WTC11 (cell line): ENCODE results near the gene NCKAP5.

Experiments
- CREB1 ChIP-seq: sonication (generic); formaldehyde crosslinking; IDR thresholded peaks from 2 replicates; pipeline ENCODE4 v1.8.0; 2023; ENCODE audit warnings: mild to moderate bottlenecking, missing genetic modification reagents
- CTCF ChIP-seq: fragments of 200-600 bp; IDR thresholded peaks from 2 replicates; pipeline ENCODE4 v1.8.0; 2022; ENCODE audit warnings: antibody characterized with exemption
- ESRRA ChIP-seq: sonication (generic); formaldehyde crosslinking; IDR thresholded peaks from 2 replicates; pipeline ENCODE4 v1.8.1; 2022; ENCODE audit warnings: mild to moderate bottlenecking, missing genetic modification reagents, borderline replicate concordance
- ETV6 ChIP-seq: sonication (generic); formaldehyde crosslinking; IDR thresholded peaks from 2 replicates; pipeline ENCODE4 v1.8.1; 2022; ENCODE audit warnings: mild to moderate bottlenecking, missing genetic modification reagents
- JAZF1 ChIP-seq: fragments of 250-450 bp; sonication (Bioruptor Pico); IDR thresholded peaks from 2 replicates; pipeline ENCODE4 v1.9.0; 2021; ENCODE audit warnings: moderate library complexity, mild to moderate bottlenecking, inconsistent platforms
- JUN ChIP-seq: sonication (generic); formaldehyde crosslinking; IDR thresholded peaks from 2 replicates; pipeline ENCODE4 v1.8.0; 2023; ENCODE audit warnings: mild to moderate bottlenecking, missing genetic modification reagents
- MXD4 ChIP-seq: fragments of 250-450 bp; sonication (Bioruptor Pico); IDR thresholded peaks from 2 replicates; pipeline ENCODE4 v1.8.0; 2021; ENCODE audit warnings: mild to moderate bottlenecking, moderate library complexity, borderline replicate concordance
- SMAD3 ChIP-seq: sonication (generic); formaldehyde crosslinking; IDR thresholded peaks from 2 replicates; pipeline ENCODE4 v1.8.0; 2022; ENCODE audit warnings: missing genetic modification reagents, mild to moderate bottlenecking, borderline replicate concordance
- USF2 ChIP-seq: sonication (generic); formaldehyde crosslinking; IDR thresholded peaks from 2 replicates; pipeline ENCODE4 v1.8.1; 2023; ENCODE audit warnings: mild to moderate bottlenecking, missing genetic modification reagents, moderate library complexity

GRCh38 chr2:133045787-133046186 lies 522.5 kb downstream of the NCKAP5 start:
- TF ChIP-seq CTCF = no peak
- TF ChIP-seq USF2 (CRISPR knock-in tag) = no peak
- no peak for TF ChIP-seq JUN
- no peak for TF ChIP-seq SMAD3
- no peak for TF ChIP-seq MXD4 (CRISPR knock-in tag)
- no peak for TF ChIP-seq JAZF1 (CRISPR knock-in tag)
- no peak for TF ChIP-seq ETV6 (CRISPR knock-in tag)
- TF ChIP-seq CREB1 (CRISPR knock-in tag) = no peak
- no peak for TF ChIP-seq ESRRA (CRISPR knock-in tag)
